ENCODE measurements around the gene POU4F2.

DNA sequence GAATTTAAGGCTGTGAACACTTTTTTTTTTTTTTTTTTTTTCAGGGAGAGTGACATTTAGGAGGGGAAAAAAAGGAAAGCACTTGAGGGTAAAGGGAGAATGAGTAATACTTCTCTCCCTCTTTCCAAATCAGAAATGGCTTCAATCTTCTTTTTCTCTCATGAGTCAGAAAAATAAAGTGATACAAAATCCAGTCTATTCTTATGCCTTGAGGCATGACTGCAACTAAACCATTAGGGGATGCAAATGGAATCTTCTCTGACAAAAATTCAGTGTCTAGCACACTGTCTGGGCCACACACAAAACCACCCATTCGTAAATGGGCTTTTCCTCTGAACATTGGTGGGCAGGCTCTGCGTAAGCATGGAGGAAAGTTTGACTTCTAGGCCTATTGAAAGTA, 46.7 kb upstream of the POU4F2 start:
- TF ChIP-seq POLR2A (IDR thresholded peaks at IDR 0.05) (no peak), EP300 (IDR thresholded peaks at IDR 0.05) (no peak)
- TF ChIP-seq, protein P1, sequence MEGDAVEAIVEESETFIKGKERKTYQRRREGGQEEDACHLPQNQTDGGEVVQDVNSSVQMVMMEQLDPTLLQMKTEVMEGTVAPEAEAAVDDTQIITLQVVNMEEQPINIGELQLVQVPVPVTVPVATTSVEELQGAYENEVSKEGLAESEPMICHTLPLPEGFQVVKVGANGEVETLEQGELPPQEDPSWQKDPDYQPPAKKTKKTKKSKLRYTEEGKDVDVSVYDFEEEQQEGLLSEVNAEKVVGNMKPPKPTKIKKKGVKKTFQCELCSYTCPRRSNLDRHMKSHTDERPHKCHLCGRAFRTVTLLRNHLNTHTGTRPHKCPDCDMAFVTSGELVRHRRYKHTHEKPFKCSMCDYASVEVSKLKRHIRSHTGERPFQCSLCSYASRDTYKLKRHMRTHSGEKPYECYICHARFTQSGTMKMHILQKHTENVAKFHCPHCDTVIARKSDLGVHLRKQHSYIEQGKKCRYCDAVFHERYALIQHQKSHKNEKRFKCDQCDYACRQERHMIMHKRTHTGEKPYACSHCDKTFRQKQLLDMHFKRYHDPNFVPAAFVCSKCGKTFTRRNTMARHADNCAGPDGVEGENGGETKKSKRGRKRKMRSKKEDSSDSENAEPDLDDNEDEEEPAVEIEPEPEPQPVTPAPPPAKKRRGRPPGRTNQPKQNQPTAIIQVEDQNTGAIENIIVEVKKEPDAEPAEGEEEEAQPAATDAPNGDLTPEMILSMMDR (IDR thresholded peaks at IDR 0.05), result no peak

All from ovary (tissue), 3 donors.